HEK293 (cell line): ENCODE measurements around the gene AREG.
A peak's percentile ranks its signal among the peaks of the same experiment; 100 is the strongest.

Experiments
- CTCF ChIA-PET: fragments of 350-600 bp; formaldehyde crosslinking; extraction: SDS; loops from one replicate; lab custom pipeline; 2021; ENCODE audit warnings: antibody characterized with exemption; lab: Yijun Ruan, JAX
- POLR2A ChIA-PET: fragments of 300-600 bp; formaldehyde crosslinking; extraction: SDS; loops from one replicate; lab custom pipeline; 2020; ENCODE audit warnings: antibody characterized with exemption, inconsistent platforms; lab: Yijun Ruan, JAX
- H3K27ac ChIP-seq: fragments of 200-500 bp; sonication (Bioruptor generic); 2 replicates; pipeline ENCODE4 v1.5.1; 2014; ENCODE audit warnings: low read depth, low read length, control low read depth, inconsistent platforms; ENCODE audit errors: extremely low read depth
- H3K36me3 ChIP-seq, 2 experiments: fragments of 200-500 bp in 1 of 2; sonication (Bioruptor generic) in 1 of 2; 1 replicate in 1 of 2; 2 replicates in 1 of 2; pipeline ENCODE4 v1.5.1; 2014 to 2017; ENCODE audit warnings: inconsistent platforms in 2 of 2, low read length in 2 of 2; ENCODE audit not compliant: control insufficient read depth in 2 of 2, insufficient read depth in 1 of 2
- H3K4me1 ChIP-seq: fragments of 200-500 bp; sonication (Bioruptor generic); 2 replicates; pipeline ENCODE4 v1.5.1; 2014; ENCODE audit warnings: mild to moderate bottlenecking, low read length, inconsistent platforms; ENCODE audit not compliant: control insufficient read depth, insufficient read depth
- H3K4me3 ChIP-seq: 2 replicates; pipeline ENCODE4 v1.5.1; 2011; ENCODE audit warnings: low read depth, mild to moderate bottlenecking, control low read depth, low read length, moderate library complexity
- H3K9me3 ChIP-seq: fragments of 200-500 bp; sonication (Bioruptor generic); 2 replicates; pipeline ENCODE4 v1.5.1; 2014; ENCODE audit warnings: low read depth, low read length, inconsistent platforms; ENCODE audit not compliant: control insufficient read depth, insufficient read depth
- AEBP2 ChIP-seq: fragments of 450-650 bp; formaldehyde crosslinking; IDR thresholded peaks from 2 replicates; pipeline ENCODE4 v1.5.1; 2016; ENCODE audit warnings: missing biosample characterization, missing genetic modification characterization, borderline replicate concordance
- ELK4 ChIP-seq: IDR thresholded peaks from 2 replicates; pipeline ENCODE4 v1.6.1; 2011; ENCODE audit warnings: mild to moderate bottlenecking, low read depth, low read length, borderline replicate concordance
- GFI1B ChIP-seq: fragments of 450-650 bp; formaldehyde crosslinking; IDR thresholded peaks from 2 replicates; pipeline ENCODE4 v1.5.1; 2016; ENCODE audit warnings: missing biosample characterization, missing genetic modification characterization
- KLF9 ChIP-seq: fragments of 450-650 bp; formaldehyde crosslinking; IDR thresholded peaks from 2 replicates; pipeline ENCODE4 v1.5.1; 2016; ENCODE audit warnings: missing biosample characterization, missing genetic modification characterization, low read depth
- MYNN ChIP-seq: fragments of 450-650 bp; formaldehyde crosslinking; IDR thresholded peaks from 2 replicates; pipeline ENCODE4 v1.5.1; 2016; ENCODE audit warnings: missing biosample characterization, missing genetic modification characterization, borderline replicate concordance
- OVOL3 ChIP-seq: fragments of 450-650 bp; formaldehyde crosslinking; IDR thresholded peaks from 2 replicates; pipeline ENCODE4 v1.5.1; 2016; ENCODE audit warnings: missing biosample characterization, missing genetic modification characterization
- PATZ1 ChIP-seq: fragments of 450-650 bp; formaldehyde crosslinking; IDR thresholded peaks from 2 replicates; pipeline ENCODE4 v1.5.1; 2016; ENCODE audit warnings: missing biosample characterization, missing genetic modification characterization
- TCF7L2 ChIP-seq: IDR thresholded peaks from 2 replicates; pipeline ENCODE4 v1.6.1; 2011; ENCODE audit warnings: low read depth, mild to moderate bottlenecking, inconsistent platforms, low read length, moderate library complexity, borderline replicate concordance
- TRIM28 ChIP-seq: IDR thresholded peaks from 2 replicates; pipeline ENCODE4 v1.6.1; 2011; ENCODE audit warnings: low read length, control low read depth, borderline replicate concordance
- ZBTB21 ChIP-seq: fragments of 450-650 bp; formaldehyde crosslinking; IDR thresholded peaks from 2 replicates; pipeline ENCODE4 v1.5.1; 2017; ENCODE audit warnings: missing biosample characterization, missing genetic modification characterization
- ZNF146 ChIP-seq: fragments of 450-650 bp; formaldehyde crosslinking; IDR thresholded peaks from 2 replicates; pipeline ENCODE4 v1.5.1; 2016; ENCODE audit warnings: missing biosample characterization, missing genetic modification characterization
- ZNF2 ChIP-seq: fragments of 450-650 bp; formaldehyde crosslinking; IDR thresholded peaks from 2 replicates; pipeline ENCODE4 v1.5.1; 2016; ENCODE audit warnings: missing biosample characterization, missing genetic modification characterization
- ZNF223 ChIP-seq: fragments of 450-650 bp; formaldehyde crosslinking; IDR thresholded peaks from 2 replicates; pipeline ENCODE4 v1.5.1; 2016; ENCODE audit warnings: missing biosample characterization, missing genetic modification characterization
- ZNF24 ChIP-seq: fragments of 450-650 bp; formaldehyde crosslinking; IDR thresholded peaks from 2 replicates; pipeline ENCODE4 v1.5.1; 2016; ENCODE audit warnings: missing biosample characterization, missing genetic modification characterization
- ZNF324 ChIP-seq: fragments of 450-650 bp; formaldehyde crosslinking; IDR thresholded peaks from 2 replicates; pipeline ENCODE4 v1.5.1; 2016; ENCODE audit warnings: missing biosample characterization, missing genetic modification characterization
- ZNF488 ChIP-seq: fragments of 450-650 bp; formaldehyde crosslinking; IDR thresholded peaks from 2 replicates; pipeline ENCODE4 v1.5.1; 2016; ENCODE audit warnings: missing biosample characterization, missing genetic modification characterization
- ZNF529 ChIP-seq: fragments of 450-650 bp; formaldehyde crosslinking; IDR thresholded peaks from 2 replicates; pipeline ENCODE4 v1.5.1; 2017; ENCODE audit warnings: missing genetic modification characterization, missing biosample characterization; ENCODE audit not compliant: insufficient replicate concordance
- ZNF530 ChIP-seq: fragments of 450-650 bp; formaldehyde crosslinking; IDR thresholded peaks from 2 replicates; pipeline ENCODE4 v1.5.1; 2016; ENCODE audit warnings: low read depth, missing biosample characterization, missing genetic modification characterization
- ZNF558 ChIP-seq: fragments of 450-650 bp; formaldehyde crosslinking; IDR thresholded peaks from 2 replicates; pipeline ENCODE4 v1.5.1; 2016; ENCODE audit warnings: missing biosample characterization, missing genetic modification characterization
- ZNF600 ChIP-seq: fragments of 450-650 bp; formaldehyde crosslinking; IDR thresholded peaks from 2 replicates; pipeline ENCODE4 v1.5.1; 2016; ENCODE audit warnings: missing biosample characterization, missing genetic modification characterization
- ZNF76 ChIP-seq: fragments of 450-650 bp; formaldehyde crosslinking; IDR thresholded peaks from 2 replicates; pipeline ENCODE4; 2016; ENCODE audit warnings: low read depth, missing biosample characterization, missing genetic modification characterization, borderline replicate concordance
- ZNF791 ChIP-seq: fragments of 450-650 bp; formaldehyde crosslinking; IDR thresholded peaks from 2 replicates; pipeline ENCODE4 v1.5.1; 2016; ENCODE audit warnings: missing biosample characterization, missing genetic modification characterization
- TF ChIP-seq, protein P1 (sequence below): fragments of 450-650 bp; formaldehyde crosslinking; IDR thresholded peaks from 2 replicates; pipeline ENCODE4 v1.5.1; 2016; ENCODE audit warnings: missing biosample characterization, missing genetic modification characterization

The AREG gene

GRCh38 chr4:74475946-74476345, 31.0 kb downstream of the AREG start:
- POLR2A ChIA-PET: no interaction called here
- Histone ChIP-seq H3K9me3 (no peaks in the 10 kb centered on the region), H3K36me3 (no peaks in the 10 kb centered on the region), H3K4me1 (no peaks in the 10 kb centered on the region), H3K27ac (no peak overlapping the region), H3K4me3 (no peak overlapping the region)
- TF ChIP-seq AEBP2 (tag by site-specific recombination): no peak
- TF ChIP-seq ZNF223: no peak
- no peak for TF ChIP-seq ZNF600 (tag by site-specific recombination)
- TF ChIP-seq ZNF2: no peak
- no peak for TF ChIP-seq ZNF558 (tag by site-specific recombination)
- CTCF ChIA-PET: interaction anchor here (0.5 to 0.6 kb wide), 2 partner anchors 39 to 95 kb away, joined by 3 to 4 read pairs; no protein-coding TSS in a partner anchor

DNA sequence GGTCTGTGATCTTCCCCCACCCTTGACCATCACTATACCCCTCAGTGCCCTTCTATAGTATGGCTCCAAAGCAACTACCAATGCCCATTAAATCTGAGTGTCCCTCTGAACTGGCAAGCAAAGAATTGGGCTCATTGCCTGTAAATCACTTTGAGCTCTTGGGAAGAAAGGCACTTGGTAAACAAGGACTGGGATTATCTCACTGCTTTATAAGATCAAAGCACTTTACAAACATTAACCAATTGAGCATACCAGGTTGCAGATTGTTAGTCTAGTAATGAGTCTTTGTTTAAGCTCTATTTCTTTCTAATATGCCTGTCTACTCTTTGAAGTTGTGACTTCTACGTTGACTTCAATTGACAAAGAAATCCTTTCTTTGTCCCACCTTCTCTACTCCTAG, 34.1 kb downstream of the AREG start:
- Histone ChIP-seq H3K27ac (no peak overlapping the region), H3K36me3 (no peaks in the 10 kb centered on the region), H3K4me3 (no peak overlapping the region)
- CTCF ChIA-PET: interaction anchor here (0.7 kb wide), 1 partner anchor 195 kb away, joined by 3 read pairs; no protein-coding TSS in a partner anchor
- TF ChIP-seq MYNN (tag by site-specific recombination): no peak
- no peak for TF ChIP-seq ZNF24 (tag by site-specific recombination)
- 0 out of 2 replicates have a peak, but pooled peaks have one; percentile 9 for TF ChIP-seq TCF7L2
- TF ChIP-seq ZNF530 (tag by site-specific recombination): no peak
- TF ChIP-seq GFI1B (tag by site-specific recombination): 0 out of 2 replicates have a peak, but pooled peaks have one; percentile 30
- TF ChIP-seq, all 188 proteins: peak for 2
- Histone ChIP-seq H3K4me1 (no peaks in the 10 kb centered on the region), H3K9me3 (no peaks in the 10 kb centered on the region)
- POLR2A ChIA-PET: no interaction called here

DNA sequence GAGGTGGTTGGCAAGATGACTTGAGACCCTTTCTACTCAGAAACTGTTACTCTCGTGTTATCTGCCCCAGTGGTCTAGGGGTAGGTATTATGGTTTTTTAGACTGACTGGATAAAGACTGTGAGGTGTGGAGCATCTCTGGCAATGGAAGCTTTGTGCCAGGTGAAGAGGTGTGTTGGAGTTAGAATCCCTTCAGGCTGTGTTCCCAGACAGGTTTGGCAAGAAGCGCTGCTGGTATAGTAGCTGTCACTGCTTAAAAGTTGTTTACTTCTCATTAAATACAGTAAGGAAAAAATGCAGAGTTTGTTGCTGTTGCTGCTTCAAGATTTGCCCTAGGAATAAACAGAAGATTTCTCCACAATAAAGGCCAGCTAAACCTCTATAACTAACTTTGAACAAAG, 35.3 kb downstream of the AREG start:
- no peak overlapping the region for H3K4me3 ChIP-seq
- POLR2A ChIA-PET: no interaction called here
- no peaks in the 10 kb centered on the region for H3K36me3 ChIP-seq
- no peaks in the 10 kb centered on the region for H3K4me1 ChIP-seq
- CTCF ChIA-PET: interaction anchor here (0.7 kb wide), 1 partner anchor 160 kb away, joined by 3 read pairs; no protein-coding TSS in a partner anchor
- H3K9me3 ChIP-seq: no peaks in the 10 kb centered on the region
- H3K27ac ChIP-seq: no peak overlapping the region
- TF ChIP-seq TRIM28 (no peak), ELK4 (no peak), ZNF324 (tag by site-specific recombination) (no peak), ZNF488 (tag by site-specific recombination) (no peak), ZNF146 (tag by site-specific recombination) (no peak), PATZ1 (tag by site-specific recombination) (no peak), ZNF791 (no peak), KLF9 (tag by site-specific recombination) (no peak), ZNF529 (no peak), ZBTB21 (no peak), ZNF76 (tag by site-specific recombination) (no peak), OVOL3 (tag by site-specific recombination) (no peak)
- TF ChIP-seq, protein P1, sequence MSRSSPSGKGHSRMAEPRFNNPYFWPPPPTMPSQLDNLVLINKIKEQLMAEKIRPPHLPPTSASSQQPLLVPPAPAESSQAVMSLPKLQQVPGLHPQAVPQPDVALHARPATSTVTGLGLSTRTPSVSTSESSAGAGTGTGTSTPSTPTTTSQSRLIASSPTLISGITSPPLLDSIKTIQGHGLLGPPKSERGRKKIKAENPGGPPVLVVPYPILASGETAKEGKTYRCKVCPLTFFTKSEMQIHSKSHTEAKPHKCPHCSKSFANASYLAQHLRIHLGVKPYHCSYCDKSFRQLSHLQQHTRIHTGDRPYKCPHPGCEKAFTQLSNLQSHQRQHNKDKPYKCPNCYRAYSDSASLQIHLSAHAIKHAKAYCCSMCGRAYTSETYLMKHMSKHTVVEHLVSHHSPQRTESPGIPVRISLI (tag by site-specific recombination): no peak
